K562 (cell line): ENCODE data around the gene ST3GAL3. TPM values are rescaled to one million over a fixed set of nuclear protein-coding genes. Genes with fewer than 3 reads are reported as not detected.

ENCODE experiments used
- ATAC-seq: fragments of 200-7000 bp; cut with Tn5 transposase; 3 replicates; pipeline ENCODE4 v1.9.1; 2020; ENCODE audit warnings: moderate library complexity
- BruUV-seq: library from RNA; stranded (reverse); fragments of 400-500 nt; replicated peaks from 2 replicates; lab custom pipeline; 2021; lab: Mats Ljungman, UMichigan
- CTCF ChIA-PET: fragments of 300-600 bp; formaldehyde crosslinking; extraction: SDS; loops from one replicate; lab custom pipeline; 2021; ENCODE audit warnings: low intra/inter-chr PET ratio; lab: Yijun Ruan, JAX
- POLR2A ChIA-PET: fragments of 300-600, 350-650 bp; sonication (Branson Sonifier 250); formaldehyde crosslinking; extraction: SDS; loops from one replicate; lab custom pipeline; 2021; ENCODE audit warnings: antibody characterized with exemption, inconsistent platforms; lab: Yijun Ruan, JAX
- DNase-seq, 4 experiments: peaks; one replicate each; pipeline versions ENCODE4 v3.0.0 to v3.0.0-alpha.2; 2011 to 2018; ENCODE audit warnings: low spot score in 3 of 4, mixed read lengths in 3 of 4; ENCODE audit errors: extremely low read depth in 1 of 4
- FAIRE-seq: peaks from 2 replicates; lab custom pipeline; 2011; peaks lifted over from hg19 to GRCh38; lab: Jason Lieb, UNC
- H2AFZ ChIP-seq: 2 replicates; pipeline ENCODE4 v1.6.0; 2011; ENCODE audit warnings: low read depth, low read length, control low read depth, inconsistent platforms
- H3K27ac ChIP-seq: fragments of 200-600 bp; 3 replicates; pipeline ENCODE4 v1.8.0; 2011; ENCODE audit warnings: low read depth, mild to moderate bottlenecking, control low read depth, inconsistent platforms, low read length, moderate library complexity, mixed read lengths; ENCODE audit errors: extremely low read depth
- H3K27me3 ChIP-seq, 2 experiments: fragments of 300-600 bp in 1 of 2; 2 replicates in 1 of 2; 3 replicates in 1 of 2; pipeline versions ENCODE4 v1.6.0 to v1.8.0; 2011; ENCODE audit warnings: inconsistent platforms in 2 of 2, low read length in 2 of 2, mild to moderate bottlenecking in 1 of 2, mixed read lengths in 1 of 2, moderate library complexity in 1 of 2; ENCODE audit not compliant: control insufficient read depth in 2 of 2, insufficient read depth in 2 of 2
- H3K36me3 ChIP-seq: fragments of 300-600 bp; 3 replicates; pipeline ENCODE4 v1.8.0; 2011; ENCODE audit warnings: mild to moderate bottlenecking, low read length, inconsistent platforms; ENCODE audit not compliant: control insufficient read depth, insufficient read depth
- H3K4me1 ChIP-seq, 2 experiments: fragments of 200-600 bp in 1 of 2; replicated peaks in 1 of 2; 2 replicates in 1 of 2; 3 replicates in 1 of 2; pipeline versions ENCODE4 v1.5.1 to v1.8.0; 2011; ENCODE audit warnings: inconsistent platforms in 2 of 2, low read length in 2 of 2, mild to moderate bottlenecking in 1 of 2, mixed read lengths in 1 of 2, moderate library complexity in 1 of 2; ENCODE audit not compliant: control insufficient read depth in 2 of 2, insufficient read depth in 2 of 2
- H3K4me2 ChIP-seq: 2 replicates; pipeline ENCODE4 v1.6.1; 2011; ENCODE audit warnings: low read length, control low read depth, inconsistent platforms, mixed read lengths; ENCODE audit not compliant: insufficient read depth
- H3K4me3 ChIP-seq: fragments of 200-600 bp; sonication (generic), shearing (Covaris generic); 2 replicates; pipeline ENCODE4 v1.5.1; 2016; ENCODE audit warnings: control low read depth, inconsistent platforms
- H3K79me2 ChIP-seq: fragments of 200-600 bp; 3 replicates; pipeline ENCODE4 v1.8.0; 2011; ENCODE audit warnings: low read length, inconsistent platforms; ENCODE audit not compliant: control insufficient read depth, insufficient read depth
- H3K9ac ChIP-seq, 2 experiments: 2 replicates each; pipeline versions ENCODE4 v1.6.0 to v1.6.1; 2011; ENCODE audit warnings: low read depth in 2 of 2, low read length in 2 of 2, control low read depth in 1 of 2, inconsistent platforms in 1 of 2, mild to moderate bottlenecking in 1 of 2, mixed read lengths in 1 of 2; ENCODE audit not compliant: insufficient read depth in 1 of 2
- H3K9me1 ChIP-seq: one replicate; pipeline ENCODE4 v1.6.0; 2011; ENCODE audit warnings: inconsistent platforms, mild to moderate bottlenecking, low read length, moderate library complexity; ENCODE audit not compliant: control insufficient read depth, insufficient read depth
- H3K9me3 ChIP-seq: replicated peaks from 2 replicates; pipeline ENCODE4 v1.5.1; 2011; ENCODE audit warnings: low read depth, low read length, inconsistent platforms; ENCODE audit not compliant: control insufficient read depth, insufficient read depth
- H4K20me1 ChIP-seq: replicated peaks from 2 replicates; pipeline ENCODE4 v1.6.1; 2011; ENCODE audit warnings: low read length, inconsistent platforms, mixed read lengths; ENCODE audit not compliant: control insufficient read depth, insufficient read depth
- PCBP1 ChIP-seq: fragments of 200-400 bp; formaldehyde crosslinking; IDR thresholded peaks from 2 replicates; pipeline ENCODE4 v1.6.1; 2018; ENCODE audit warnings: mild to moderate bottlenecking, low read depth, low read length; ENCODE audit not compliant: poor library complexity, severe bottlenecking
- POLR3G ChIP-seq: IDR thresholded peaks from 2 replicates; pipeline ENCODE4 v1.6.1; 2011; ENCODE audit not compliant: insufficient read length, insufficient replicate concordance; ENCODE audit errors: extremely low read depth
- PRPF4 ChIP-seq: fragments of 200-400 bp; formaldehyde crosslinking; IDR thresholded peaks from one replicate; pipeline ENCODE4 v1.6.1; 2017; ENCODE audit warnings: low read length, low read depth, mild to moderate bottlenecking; ENCODE audit not compliant: insufficient read depth, poor library complexity, severe bottlenecking
- RBBP5 ChIP-seq: fragments of 200-600 bp; sonication (generic); IDR thresholded peaks from 2 replicates; pipeline ENCODE4 v1.6.1; 2012; ENCODE audit warnings: borderline replicate concordance, mild to moderate bottlenecking, low read length, control low read depth, inconsistent platforms; ENCODE audit not compliant: insufficient read depth, poor library complexity, severe bottlenecking
- RBM34 ChIP-seq: fragments of 200-400 bp; formaldehyde crosslinking; IDR thresholded peaks from 2 replicates; pipeline ENCODE4 v1.6.1; 2018; ENCODE audit warnings: low read length, borderline replicate concordance; ENCODE audit not compliant: insufficient read depth
- RUNX1 ChIP-seq: sonication (generic); IDR thresholded peaks from 2 replicates; pipeline ENCODE4 v1.6.1; 2016; ENCODE audit warnings: antibody characterized with exemption, low read depth
- ZNF778 ChIP-seq: fragments of 450-650 bp; formaldehyde crosslinking; IDR thresholded peaks from 2 replicates; pipeline ENCODE4 v1.4.0; 2020; ENCODE audit warnings: mild to moderate bottlenecking, moderate library complexity
- ZSCAN32 ChIP-seq: fragments of 450-650 bp; formaldehyde crosslinking; IDR thresholded peaks from 2 replicates; pipeline ENCODE4 v1.4.0; 2020; ENCODE audit warnings: mild to moderate bottlenecking, moderate library complexity
- WGBS: fragments of 100-300 bp; shearing (Covaris generic); methylation state at CpG from one replicate; pipeline ENCODE4 v1.1.6; 2016; ENCODE audit warnings: low coverage, mixed read lengths; ENCODE audit not compliant: insufficient coverage; ENCODE audit errors: missing lambda C conversion rate; 5-methylcytosine and 5-hydroxymethylcytosine counted together
- in situ Hi-C: fragments of 300-500 bp; cut with MboI; formaldehyde crosslinking; loops from 4 replicates; pipeline ENCODE4 v1.15.0; 2018; ENCODE audit warnings: inconsistent platforms, mixed read lengths
- intact Hi-C: fragments of 100-400 bp; cut with micrococcal nuclease; formaldehyde crosslinking; loops from 2 replicates; pipeline ENCODE4 v1.14.2; 2022
- polyA plus RNA-seq, 8 experiments: library from polyadenylated mRNA; depleted of rRNA in 4 of 8; stranded (reverse) in 5 of 8; unstranded in 3 of 8; fragments of >200 nt; fragmentation: Nextera tagmentation in 2 of 8; fragmentation: Illumina TruSeq in 1 of 8; extraction: Ambion mirVana in 2 of 8; extraction: Trizol in 1 of 8; gene quantifications; 2 replicates each; pipeline versions ENCODE4 v1.2.1 to v1.2.3, GENCODE V29; 2011 to 2014; ENCODE audit warnings: inconsistent platforms in 1 of 8, missing spikeins in 1 of 8
- total RNA-seq, 7 experiments: library from RNA; depleted of rRNA in 6 of 7; stranded (reverse); fragments of >200 nt in 6 of 7; fragmentation: Illumina TruSeq in 2 of 7; extraction: Trizol in 2 of 7; gene quantifications; 2 replicates each; pipeline versions ENCODE4 v1.2.1 to v1.2.3, GENCODE V29; 2011 to 2021; ENCODE audit warnings: low replicate concordance in 1 of 7
- TF ChIP-seq, protein P1 (sequence below), 2 experiments: fragments of 200-800 bp in 1 of 2; sonication (Bioruptor generic) in 1 of 2; sonication (generic) in 1 of 2; formaldehyde crosslinking in 1 of 2; IDR thresholded peaks in 1 of 2; conservative IDR thresholded peaks in 1 of 2; 2 replicates each; pipeline versions ENCODE4 v1.5.0 to v1.6.1; 2016 to 2020; ENCODE audit warnings: missing compliant biosample characterization in 1 of 2, missing genetic modification characterization in 1 of 2, missing genetic modification reagents in 1 of 2
- TF ChIP-seq, protein P2 (sequence below): fragments of 250-450 bp; sonication (Bioruptor Pico); IDR thresholded peaks from 2 replicates; pipeline ENCODE4 v1.8.0; 2021; ENCODE audit warnings: moderate library complexity, mild to moderate bottlenecking, inconsistent platforms
- TF ChIP-seq, protein P3 (sequence below): sonication (generic); formaldehyde crosslinking; IDR thresholded peaks from 2 replicates; pipeline ENCODE4 v1.8.1; 2023; ENCODE audit warnings: mild to moderate bottlenecking, missing genetic modification reagents
- TF ChIP-seq, protein P4 (sequence below): fragments of 250-450 bp; sonication (Bioruptor Pico); IDR thresholded peaks from 2 replicates; pipeline ENCODE4 v1.5.0; 2021

ST3GAL3 gene
- total and polyA plus RNA-seq, 9 of the 15 experiments (the other 6 are each of a cell fraction or from before 2014, with no cell fraction given) = 1.2 to 18.9 (median 11.0) TPM

DNA sequence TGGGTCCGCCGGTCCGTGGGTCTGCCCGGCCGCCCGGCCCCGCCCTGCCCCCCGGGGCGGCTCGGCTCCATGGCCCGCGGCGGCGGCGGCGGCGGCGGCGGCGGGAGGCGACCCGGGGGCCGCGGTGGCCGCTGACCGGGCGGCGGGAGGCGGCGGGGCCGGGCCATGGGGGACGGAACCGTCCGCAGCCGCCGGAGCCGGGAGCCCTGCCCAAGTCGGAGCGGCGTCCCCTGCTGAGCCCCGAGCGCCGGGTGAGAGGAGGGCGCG is 271.9 kb downstream of the ST3GAL3 start (continued):
- TF ChIP-seq, protein P1, sequence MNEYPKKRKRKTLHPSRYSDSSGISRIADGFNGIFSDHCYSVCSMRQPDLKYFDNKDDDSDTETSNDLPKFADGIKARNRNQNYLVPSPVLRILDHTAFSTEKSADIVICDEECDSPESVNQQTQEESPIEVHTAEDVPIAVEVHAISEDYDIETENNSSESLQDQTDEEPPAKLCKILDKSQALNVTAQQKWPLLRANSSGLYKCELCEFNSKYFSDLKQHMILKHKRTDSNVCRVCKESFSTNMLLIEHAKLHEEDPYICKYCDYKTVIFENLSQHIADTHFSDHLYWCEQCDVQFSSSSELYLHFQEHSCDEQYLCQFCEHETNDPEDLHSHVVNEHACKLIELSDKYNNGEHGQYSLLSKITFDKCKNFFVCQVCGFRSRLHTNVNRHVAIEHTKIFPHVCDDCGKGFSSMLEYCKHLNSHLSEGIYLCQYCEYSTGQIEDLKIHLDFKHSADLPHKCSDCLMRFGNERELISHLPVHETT (CRISPR knock-in tag; conservative IDR thresholded peaks at IDR 0.05 in 1 of 2, IDR thresholded peaks at IDR 0.05 in 1 of 2) = peak in 1 of 2 experiments; percentile 87; a peak in 1 of 4 replicates
- TF ChIP-seq RBBP5 = peak; percentile 19

DNA sequence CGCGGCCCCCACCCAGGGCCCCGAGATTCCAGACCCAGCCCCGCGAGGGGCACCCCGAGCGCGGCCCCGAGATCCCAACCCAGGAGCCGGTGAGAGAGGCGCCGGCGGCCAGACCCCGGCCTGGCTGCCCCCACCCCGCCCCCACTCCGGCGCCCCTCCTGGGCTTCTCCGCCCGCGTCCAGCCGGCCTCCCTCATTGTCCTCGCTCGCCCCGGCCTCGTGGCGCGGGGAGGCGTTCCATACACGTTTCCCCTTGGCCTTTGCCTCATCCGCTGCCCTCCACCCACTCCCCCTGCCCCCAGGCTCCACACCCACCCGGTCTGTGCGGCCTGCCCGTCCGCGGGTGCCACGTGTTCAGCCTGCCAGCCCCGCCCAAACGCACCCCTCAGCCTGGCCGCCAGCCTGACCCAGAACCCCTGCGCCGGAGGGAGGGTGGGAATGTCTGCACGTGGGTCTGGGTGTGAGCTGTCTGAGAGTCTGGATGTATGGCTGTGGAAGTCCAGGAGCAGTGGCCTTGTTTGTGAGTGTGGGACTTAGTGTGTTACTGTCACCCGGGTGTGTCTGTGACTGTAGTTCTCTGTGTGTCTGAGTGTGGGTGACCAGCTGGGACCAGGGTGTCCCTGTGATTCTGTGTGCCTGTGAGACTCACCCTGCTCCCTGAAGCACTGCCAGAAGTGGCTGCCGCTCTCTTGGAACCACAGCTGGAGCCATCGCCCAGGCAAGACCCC is 272.4 kb downstream of the ST3GAL3 start:
- Histone ChIP-seq H4K20me1 (peaks cover 33% of the 10 kb centered on the region), H3K4me3 (peak overlapping the region; percentile 47), H3K9ac (peak overlapping the region; percentile 75 to 99), H3K9me3 (no peaks in the 10 kb centered on the region), H3K36me3 (peaks cover 72% of the 10 kb centered on the region), H3K27me3 (no peaks in the 10 kb centered on the region), H2AFZ (peak overlapping the region; percentile 17), H3K79me2 (peaks cover 81% of the 10 kb centered on the region), H3K4me2 (peak overlapping the region; percentile 86), H3K4me1 (peaks cover 48 to 86% of the 10 kb centered on the region in 2 experiments), H3K9me1 (peaks cover 21% of the 10 kb centered on the region), H3K27ac (peak overlapping the region; percentile 79)
- in situ Hi-C loops = no loop called here
- intact Hi-C loops = no loop called here
- ChIA-PET CTCF (interaction anchor here (0.6 to 1.1 kb wide), 2 partner anchors 48 to 57 kb away, joined by 3 to 5 read pairs; no protein-coding TSS in a partner anchor), POLR2A (interaction anchor here (1.1 kb wide), 1 partner anchor 11 kb away, joined by 3 read pairs; no protein-coding TSS in a partner anchor)
- DNase-seq (peak; percentile 73 to 87 (median 83)), ATAC-seq (peak; percentile 27), FAIRE-seq (peak; percentile 76)
- no TSS peak for BruUV-seq
- under 1% methylated on average over 22 of the region's 45 CpGs for WGBS
- TF ChIP-seq ZSCAN32 (CRISPR knock-in tag) = no peak
- TF ChIP-seq PRPF4 = peak; percentile 40
- TF ChIP-seq RUNX1 = no peak
- TF ChIP-seq, protein P2, sequence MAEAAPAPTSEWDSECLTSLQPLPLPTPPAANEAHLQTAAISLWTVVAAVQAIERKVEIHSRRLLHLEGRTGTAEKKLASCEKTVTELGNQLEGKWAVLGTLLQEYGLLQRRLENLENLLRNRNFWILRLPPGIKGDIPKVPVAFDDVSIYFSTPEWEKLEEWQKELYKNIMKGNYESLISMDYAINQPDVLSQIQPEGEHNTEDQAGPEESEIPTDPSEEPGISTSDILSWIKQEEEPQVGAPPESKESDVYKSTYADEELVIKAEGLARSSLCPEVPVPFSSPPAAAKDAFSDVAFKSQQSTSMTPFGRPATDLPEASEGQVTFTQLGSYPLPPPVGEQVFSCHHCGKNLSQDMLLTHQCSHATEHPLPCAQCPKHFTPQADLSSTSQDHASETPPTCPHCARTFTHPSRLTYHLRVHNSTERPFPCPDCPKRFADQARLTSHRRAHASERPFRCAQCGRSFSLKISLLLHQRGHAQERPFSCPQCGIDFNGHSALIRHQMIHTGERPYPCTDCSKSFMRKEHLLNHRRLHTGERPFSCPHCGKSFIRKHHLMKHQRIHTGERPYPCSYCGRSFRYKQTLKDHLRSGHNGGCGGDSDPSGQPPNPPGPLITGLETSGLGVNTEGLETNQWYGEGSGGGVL (CRISPR knock-in tag) = no peak
- TF ChIP-seq PCBP1 = peak; percentile 51
- no peak for TF ChIP-seq RBM34
- TF ChIP-seq, protein P3, sequence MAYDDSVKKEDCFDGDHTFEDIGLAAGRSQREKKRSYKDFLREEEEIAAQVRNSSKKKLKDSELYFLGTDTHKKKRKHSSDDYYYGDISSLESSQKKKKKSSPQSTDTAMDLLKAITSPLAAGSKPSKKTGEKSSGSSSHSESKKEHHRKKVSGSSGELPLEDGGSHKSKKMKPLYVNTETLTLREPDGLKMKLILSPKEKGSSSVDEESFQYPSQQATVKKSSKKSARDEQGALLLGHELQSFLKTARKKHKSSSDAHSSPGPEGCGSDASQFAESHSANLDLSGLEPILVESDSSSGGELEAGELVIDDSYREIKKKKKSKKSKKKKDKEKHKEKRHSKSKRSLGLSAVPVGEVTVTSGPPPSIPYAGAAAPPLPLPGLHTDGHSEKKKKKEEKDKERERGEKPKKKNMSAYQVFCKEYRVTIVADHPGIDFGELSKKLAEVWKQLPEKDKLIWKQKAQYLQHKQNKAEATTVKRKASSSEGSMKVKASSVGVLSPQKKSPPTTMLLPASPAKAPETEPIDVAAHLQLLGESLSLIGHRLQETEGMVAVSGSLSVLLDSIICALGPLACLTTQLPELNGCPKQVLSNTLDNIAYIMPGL (CRISPR knock-in tag) = no peak
- TF ChIP-seq, protein P4, sequence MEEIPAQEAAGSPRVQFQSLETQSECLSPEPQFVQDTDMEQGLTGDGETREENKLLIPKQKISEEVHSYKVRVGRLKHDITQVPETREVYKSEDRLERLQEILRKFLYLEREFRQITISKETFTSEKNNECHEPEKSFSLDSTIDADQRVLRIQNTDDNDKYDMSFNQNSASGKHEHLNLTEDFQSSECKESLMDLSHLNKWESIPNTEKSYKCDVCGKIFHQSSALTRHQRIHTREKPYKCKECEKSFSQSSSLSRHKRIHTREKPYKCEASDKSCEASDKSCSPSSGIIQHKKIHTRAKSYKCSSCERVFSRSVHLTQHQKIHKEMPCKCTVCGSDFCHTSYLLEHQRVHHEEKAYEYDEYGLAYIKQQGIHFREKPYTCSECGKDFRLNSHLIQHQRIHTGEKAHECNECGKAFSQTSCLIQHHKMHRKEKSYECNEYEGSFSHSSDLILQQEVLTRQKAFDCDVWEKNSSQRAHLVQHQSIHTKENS (CRISPR knock-in tag) = no peak
- no peak for TF ChIP-seq ZNF778 (CRISPR knock-in tag)
- TF ChIP-seq POLR3G = no peak
